ENCODE data around the gene DDR2.

Gene DDR2

DNA sequence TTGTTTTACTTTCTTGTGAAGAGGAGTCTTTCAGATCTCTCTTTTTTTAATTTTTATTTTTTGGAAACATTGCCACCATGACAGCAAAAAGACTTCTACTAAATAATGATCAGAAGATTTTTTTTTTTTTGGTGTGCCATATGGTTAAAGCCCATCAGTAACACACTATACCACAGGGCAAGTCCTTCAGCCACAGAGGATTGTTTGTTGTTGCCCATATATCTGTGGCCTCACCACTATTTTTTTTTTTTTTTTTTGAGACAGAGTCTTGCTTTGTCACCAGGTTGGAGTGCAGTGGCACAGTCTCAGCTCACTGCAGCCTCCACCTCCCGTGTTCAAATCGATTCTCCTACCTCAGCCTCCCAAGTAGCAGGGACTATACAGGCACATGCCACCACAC, 41.6 kb upstream of the DDR2 start:
- no peak for TF ChIP-seq POLR2AphosphoS5 (IDR thresholded peaks at IDR 0.05; ENCODE audit: low read depth, low read length)
- TF ChIP-seq SIN3A (IDR thresholded peaks at IDR 0.05; ENCODE audit: borderline replicate concordance, insufficient read depth, low read length), result no peak
- TF ChIP-seq, protein P1, sequence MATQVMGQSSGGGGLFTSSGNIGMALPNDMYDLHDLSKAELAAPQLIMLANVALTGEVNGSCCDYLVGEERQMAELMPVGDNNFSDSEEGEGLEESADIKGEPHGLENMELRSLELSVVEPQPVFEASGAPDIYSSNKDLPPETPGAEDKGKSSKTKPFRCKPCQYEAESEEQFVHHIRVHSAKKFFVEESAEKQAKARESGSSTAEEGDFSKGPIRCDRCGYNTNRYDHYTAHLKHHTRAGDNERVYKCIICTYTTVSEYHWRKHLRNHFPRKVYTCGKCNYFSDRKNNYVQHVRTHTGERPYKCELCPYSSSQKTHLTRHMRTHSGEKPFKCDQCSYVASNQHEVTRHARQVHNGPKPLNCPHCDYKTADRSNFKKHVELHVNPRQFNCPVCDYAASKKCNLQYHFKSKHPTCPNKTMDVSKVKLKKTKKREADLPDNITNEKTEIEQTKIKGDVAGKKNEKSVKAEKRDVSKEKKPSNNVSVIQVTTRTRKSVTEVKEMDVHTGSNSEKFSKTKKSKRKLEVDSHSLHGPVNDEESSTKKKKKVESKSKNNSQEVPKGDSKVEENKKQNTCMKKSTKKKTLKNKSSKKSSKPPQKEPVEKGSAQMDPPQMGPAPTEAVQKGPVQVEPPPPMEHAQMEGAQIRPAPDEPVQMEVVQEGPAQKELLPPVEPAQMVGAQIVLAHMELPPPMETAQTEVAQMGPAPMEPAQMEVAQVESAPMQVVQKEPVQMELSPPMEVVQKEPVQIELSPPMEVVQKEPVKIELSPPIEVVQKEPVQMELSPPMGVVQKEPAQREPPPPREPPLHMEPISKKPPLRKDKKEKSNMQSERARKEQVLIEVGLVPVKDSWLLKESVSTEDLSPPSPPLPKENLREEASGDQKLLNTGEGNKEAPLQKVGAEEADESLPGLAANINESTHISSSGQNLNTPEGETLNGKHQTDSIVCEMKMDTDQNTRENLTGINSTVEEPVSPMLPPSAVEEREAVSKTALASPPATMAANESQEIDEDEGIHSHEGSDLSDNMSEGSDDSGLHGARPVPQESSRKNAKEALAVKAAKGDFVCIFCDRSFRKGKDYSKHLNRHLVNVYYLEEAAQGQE (IDR thresholded peaks at IDR 0.05; ENCODE audit: insufficient read depth in 1 of 2, low read depth in 2 of 2, low read length in 2 of 2), result no peak
- no peak for TF ChIP-seq TAF1 (IDR thresholded peaks at IDR 0.05; ENCODE audit: borderline replicate concordance, insufficient read depth, low read length)
- TF ChIP-seq FOXP2 (optimal IDR thresholded peaks at IDR 0.05; ENCODE audit: borderline replicate concordance, extremely low read depth, extremely low read length, insufficient read depth), result no peak

DNA sequence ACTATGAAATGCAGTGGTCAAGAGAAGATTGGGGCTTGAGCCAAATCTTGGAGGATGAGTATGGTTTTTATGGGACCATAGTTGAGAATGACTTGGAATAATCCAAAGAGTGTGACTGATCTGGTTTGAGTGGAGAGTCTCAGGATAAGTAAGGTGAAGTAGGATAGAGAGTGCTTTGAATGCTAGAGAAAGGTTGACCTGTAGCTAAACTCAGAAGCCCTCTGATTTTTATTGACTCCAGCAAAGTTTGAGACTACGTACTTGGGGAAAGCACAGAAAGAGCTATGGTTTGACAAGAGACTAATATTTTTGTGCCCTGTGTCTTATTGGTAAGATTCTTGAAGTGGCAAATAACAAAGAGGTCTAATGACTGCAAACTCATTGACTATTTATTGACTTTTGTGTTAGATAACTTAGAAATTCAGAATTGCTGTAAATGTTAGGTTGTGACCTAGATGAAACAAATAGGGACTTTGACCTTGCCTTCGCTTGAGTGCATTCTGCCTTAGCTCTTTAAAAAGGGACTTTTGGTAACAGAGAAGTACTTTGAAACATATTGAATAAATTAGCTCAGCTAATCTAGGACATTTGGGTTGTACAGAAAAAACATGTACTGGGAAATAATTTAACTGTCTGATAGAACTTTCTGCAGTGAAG, 35.6 kb upstream of the DDR2 start:
- TF ChIP-seq TAF1 (IDR thresholded peaks at IDR 0.05; ENCODE audit: borderline replicate concordance, insufficient read depth, low read length) (no peak), FOXP2 (optimal IDR thresholded peaks at IDR 0.05; ENCODE audit: borderline replicate concordance, extremely low read depth, extremely low read length, insufficient read depth) (no peak), POLR2AphosphoS5 (IDR thresholded peaks at IDR 0.05; ENCODE audit: low read depth, low read length) (no peak), SIN3A (IDR thresholded peaks at IDR 0.05; ENCODE audit: borderline replicate concordance, insufficient read depth, low read length) (no peak)
- TF ChIP-seq, protein P1 (IDR thresholded peaks at IDR 0.05; ENCODE audit: insufficient read depth in 1 of 2, low read depth in 2 of 2, low read length in 2 of 2), result no peak

DNA sequence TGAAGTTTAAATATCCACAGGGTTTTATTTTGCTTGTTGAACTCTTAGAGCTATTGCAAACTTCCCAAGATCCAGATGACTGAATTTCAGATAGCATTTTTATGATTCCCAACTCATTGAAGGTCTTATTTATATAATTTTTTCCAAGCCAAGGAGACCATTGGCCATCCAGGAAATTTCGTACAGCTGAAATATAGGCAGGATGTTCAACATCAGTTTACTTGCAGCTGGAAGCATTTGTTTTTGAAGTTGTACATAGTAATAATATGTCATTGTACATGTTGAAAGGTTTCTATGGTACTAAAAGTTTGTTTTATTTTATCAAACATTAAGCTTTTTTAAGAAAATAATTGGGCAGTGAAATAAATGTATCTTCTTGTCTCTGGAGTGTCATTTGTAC, 32.8 kb upstream of the DDR2 start:
- TF ChIP-seq TAF1 (IDR thresholded peaks at IDR 0.05; ENCODE audit: borderline replicate concordance, insufficient read depth, low read length), result no peak
- no peak for TF ChIP-seq SIN3A (IDR thresholded peaks at IDR 0.05; ENCODE audit: borderline replicate concordance, insufficient read depth, low read length)
- TF ChIP-seq FOXP2 (optimal IDR thresholded peaks at IDR 0.05; ENCODE audit: borderline replicate concordance, extremely low read depth, extremely low read length, insufficient read depth), result no peak
- TF ChIP-seq, protein P1 (IDR thresholded peaks at IDR 0.05; ENCODE audit: insufficient read depth in 1 of 2, low read depth in 2 of 2, low read length in 2 of 2), result no peak
- no peak for TF ChIP-seq POLR2AphosphoS5 (IDR thresholded peaks at IDR 0.05; ENCODE audit: low read depth, low read length)

GRCh38 chr1:162605225-162605927, 26.9 kb upstream of the DDR2 start:
- TF ChIP-seq TAF1 (IDR thresholded peaks at IDR 0.05; ENCODE audit: borderline replicate concordance, insufficient read depth, low read length), result no peak
- no peak for TF ChIP-seq POLR2AphosphoS5 (IDR thresholded peaks at IDR 0.05; ENCODE audit: low read depth, low read length)
- TF ChIP-seq, protein P1 (IDR thresholded peaks at IDR 0.05; ENCODE audit: insufficient read depth in 1 of 2, low read depth in 2 of 2, low read length in 2 of 2), result no peak
- no peak for TF ChIP-seq FOXP2 (optimal IDR thresholded peaks at IDR 0.05; ENCODE audit: borderline replicate concordance, extremely low read depth, extremely low read length, insufficient read depth)
- no peak for TF ChIP-seq SIN3A (IDR thresholded peaks at IDR 0.05; ENCODE audit: borderline replicate concordance, insufficient read depth, low read length)

Measured in PFSK-1 (cell line).